Left forelimb (tissue), 1 donor: ENCODE results near the gene ABCA6.

Experiments used
- DNase-seq: peaks from one replicate; pipeline ENCODE4 v3.0.0-alpha.2; 2018; ENCODE audit warnings: low spot score

The ABCA6 gene

GRCh38 chr17:69046121-69046807 lies 95.4 kb downstream of the ABCA6 start:
- DNase-seq, result no peak

- DNase-seq, result no peak
Measured at GRCh38 chr17:69045646-69046045, 96.0 kb downstream of the ABCA6 start.

GRCh38 chr17:69044371-69044770 lies 97.3 kb downstream of the ABCA6 start:
- DNase-seq, result no peak

GRCh38 chr17:69043098-69043734 lies 98.5 kb downstream of the ABCA6 start:
- DNase-seq, result no peak

- no peak for DNase-seq
Measured at GRCh38 chr17:69042308-69042707, 99.4 kb downstream of the ABCA6 start.

- no peak for DNase-seq
Measured at GRCh38 chr17:69031839-69032238, 109.9 kb downstream of the ABCA6 start.

- no peak for DNase-seq
Measured at GRCh38 chr17:69030169-69030568, 111.5 kb downstream of the ABCA6 start.
